SK-N-SH treated with all-trans-retinoic acid at 6 μM for 48 hours (cell line): Measurements from ENCODE around the gene MEG3.

Source experiments
- ISL1 ChIP-seq: fragments of 250-450 bp; sonication (Bioruptor Pico); IDR thresholded peaks from 2 replicates; pipeline ENCODE4 v2.1.2; 2022; ENCODE audit warnings: mild to moderate bottlenecking, moderate library complexity
- PPARA ChIP-seq: fragments of 250-450 bp; sonication (Bioruptor Pico); IDR thresholded peaks from 2 replicates; pipeline ENCODE4 v1.5.0; 2020; ENCODE audit warnings: mild to moderate bottlenecking, borderline replicate concordance
- ZNF70 ChIP-seq: fragments of 450-650 bp; formaldehyde crosslinking; IDR thresholded peaks from 2 replicates; pipeline ENCODE4 v1.5.0; 2020; ENCODE audit warnings: mild to moderate bottlenecking, moderate library complexity
- ZNF8 ChIP-seq: fragments of 450-650 bp; formaldehyde crosslinking; IDR thresholded peaks from 2 replicates; pipeline ENCODE4 v1.5.0; 2020; ENCODE audit warnings: mild to moderate bottlenecking, moderate library complexity

- no peak for TF ChIP-seq ZNF70 (CRISPR knock-in tag)
- no peak for TF ChIP-seq ZNF8 (CRISPR knock-in tag)
- no peak for TF ChIP-seq PPARA
- TF ChIP-seq ISL1 = no peak
These were observed 45.1 kb upstream of the MEG3 start for GRCh38 chr14:100780646-100781355.
